ENCODE results near the gene MAN2A1. TPM values are rescaled to one million over a fixed set of nuclear protein-coding genes. Genes with fewer than 3 reads are reported as not detected.

Gene MAN2A1
- polyA plus RNA-seq, 3 donors, result 17.0 to 23.0 (median 20.1) TPM

DNA sequence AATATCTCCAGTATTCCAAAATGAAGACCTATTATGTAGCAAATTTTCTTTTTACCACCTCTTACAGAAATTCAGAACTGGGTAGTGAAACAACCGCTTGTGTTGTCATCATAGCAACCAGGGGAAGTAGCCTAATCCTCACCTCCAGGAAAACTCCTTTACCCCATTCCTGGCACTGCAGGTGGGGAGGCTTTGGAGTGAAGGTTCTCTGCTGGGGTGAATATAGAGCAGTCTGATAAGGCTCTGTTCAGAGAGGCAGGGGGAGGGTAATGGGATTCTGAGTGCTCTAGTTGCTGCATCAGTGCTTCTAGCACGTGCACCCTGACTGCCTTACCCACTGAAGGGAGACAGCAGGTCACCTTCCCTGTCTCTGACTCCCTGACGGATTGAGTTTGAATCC is 116.2 kb downstream of the MAN2A1 start:
- Histone ChIP-seq H3K27ac (ENCODE audit: low read depth in 1 of 2, low read length in 2 of 2) (no peak overlapping the region), H3K27me3 (ENCODE audit: control insufficient read depth in 2 of 2, insufficient read depth in 2 of 2, low read length in 2 of 2) (no peaks in the 10 kb centered on the region), H3K9ac (ENCODE audit: insufficient read depth, low read length, poor library complexity, severe bottlenecking) (no peak overlapping the region), H2AFZ (ENCODE audit: insufficient read depth, low read depth, low read length, poor library complexity, severe bottlenecking) (no peak overlapping the region), H4K20me1 (ENCODE audit: insufficient read depth, low read length) (no peaks in the 10 kb centered on the region), H3K4me1 (ENCODE audit: control insufficient read depth in 1 of 2, insufficient read depth in 2 of 2, low read length in 2 of 2) (no peaks in the 10 kb centered on the region), H3K36me3 (replicated peaks in 1 of 2; ENCODE audit: control insufficient read depth in 1 of 2, insufficient read depth in 2 of 2, low read length in 2 of 2) (peaks cover 33 to 59% of the 10 kb centered on the region in 2 donors), H3K4me3 (replicated peaks in 1 of 3; ENCODE audit: low read depth in 2 of 3, low read length in 3 of 3) (no peak overlapping the region), H3K9me3 (replicated peaks in 1 of 2; ENCODE audit: control insufficient read depth in 1 of 2, insufficient read depth in 1 of 2, low read length in 2 of 2) (no peaks in the 10 kb centered on the region), H3K79me2 (ENCODE audit: insufficient read depth, low read length) (no peaks in the 10 kb centered on the region), H3K4me2 (replicated peaks; ENCODE audit: extremely low read depth, low read length, poor library complexity, severe bottlenecking) (no peak overlapping the region)
- Mint-ChIP-seq H3K4me3 (no peak overlapping the region), H3K4me1 (no peaks in the 10 kb centered on the region), H3K36me3 (peaks cover 44 to 59% of the 10 kb centered on the region in 2 donors), H3K27me3 (ENCODE audit: low read depth in 3 of 3) (no peaks in the 10 kb centered on the region), H3K9me3 (peaks cover 0 to 4% (median 2%) of the 10 kb centered on the region in 7 donors), H3K27ac (peak overlapping the region in 1 of 7 donors; percentile 8)
- TF ChIP-seq, protein P1, sequence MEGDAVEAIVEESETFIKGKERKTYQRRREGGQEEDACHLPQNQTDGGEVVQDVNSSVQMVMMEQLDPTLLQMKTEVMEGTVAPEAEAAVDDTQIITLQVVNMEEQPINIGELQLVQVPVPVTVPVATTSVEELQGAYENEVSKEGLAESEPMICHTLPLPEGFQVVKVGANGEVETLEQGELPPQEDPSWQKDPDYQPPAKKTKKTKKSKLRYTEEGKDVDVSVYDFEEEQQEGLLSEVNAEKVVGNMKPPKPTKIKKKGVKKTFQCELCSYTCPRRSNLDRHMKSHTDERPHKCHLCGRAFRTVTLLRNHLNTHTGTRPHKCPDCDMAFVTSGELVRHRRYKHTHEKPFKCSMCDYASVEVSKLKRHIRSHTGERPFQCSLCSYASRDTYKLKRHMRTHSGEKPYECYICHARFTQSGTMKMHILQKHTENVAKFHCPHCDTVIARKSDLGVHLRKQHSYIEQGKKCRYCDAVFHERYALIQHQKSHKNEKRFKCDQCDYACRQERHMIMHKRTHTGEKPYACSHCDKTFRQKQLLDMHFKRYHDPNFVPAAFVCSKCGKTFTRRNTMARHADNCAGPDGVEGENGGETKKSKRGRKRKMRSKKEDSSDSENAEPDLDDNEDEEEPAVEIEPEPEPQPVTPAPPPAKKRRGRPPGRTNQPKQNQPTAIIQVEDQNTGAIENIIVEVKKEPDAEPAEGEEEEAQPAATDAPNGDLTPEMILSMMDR (IDR thresholded peaks at IDR 0.05), result no peak
- no peak for DNase-seq
- WGBS (ENCODE audit: insufficient coverage), result 100% methylated on average over 1 of the region's 3 CpGs
- intact Hi-C loops (cut with micrococcal nuclease), result no loop called here

DNA sequence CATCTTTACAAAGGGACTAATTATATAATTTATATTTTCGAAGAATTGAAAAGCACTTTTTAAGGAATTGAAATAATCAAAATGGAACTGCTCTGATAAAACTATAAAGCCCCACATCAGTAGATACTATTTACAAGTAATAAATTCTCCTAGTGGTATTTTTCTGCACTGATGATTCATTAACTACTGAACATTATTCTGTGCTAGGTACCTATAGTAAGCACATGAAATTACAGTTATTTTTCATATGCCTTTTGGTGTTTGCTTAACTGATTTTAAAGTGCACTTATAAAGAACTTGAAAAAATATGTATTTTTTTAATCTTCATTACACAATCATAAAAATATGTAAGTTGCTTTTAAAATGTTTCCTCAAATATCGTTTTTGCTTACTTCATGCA is 123.0 kb downstream of the MAN2A1 start:
- H3K9me3 Mint-ChIP-seq, result peaks cover 0 to 4% (median 0%) of the 10 kb centered on the region in 7 donors
- TF ChIP-seq, protein P1 (IDR thresholded peaks at IDR 0.05), result no peak

More for the DNA sequence above, 123.0 kb downstream of the MAN2A1 start:
- no peaks in the 10 kb centered on the region for H3K4me1 Mint-ChIP-seq
- Histone ChIP-seq H3K36me3 (replicated peaks in 1 of 2; ENCODE audit: control insufficient read depth in 1 of 2, insufficient read depth in 2 of 2, low read length in 2 of 2) (peaks cover 28 to 79% of the 10 kb centered on the region in 2 donors), H3K27ac (ENCODE audit: low read depth in 1 of 2, low read length in 2 of 2) (no peak overlapping the region), H4K20me1 (ENCODE audit: insufficient read depth, low read length) (no peaks in the 10 kb centered on the region), H3K4me2 (replicated peaks; ENCODE audit: extremely low read depth, low read length, poor library complexity, severe bottlenecking) (no peak overlapping the region), H3K9ac (ENCODE audit: insufficient read depth, low read length, poor library complexity, severe bottlenecking) (no peak overlapping the region), H3K27me3 (ENCODE audit: control insufficient read depth in 2 of 2, insufficient read depth in 2 of 2, low read length in 2 of 2) (no peaks in the 10 kb centered on the region), H3K4me1 (ENCODE audit: control insufficient read depth in 1 of 2, insufficient read depth in 2 of 2, low read length in 2 of 2) (no peaks in the 10 kb centered on the region), H3K9me3 (replicated peaks in 1 of 2; ENCODE audit: control insufficient read depth in 1 of 2, insufficient read depth in 1 of 2, low read length in 2 of 2) (no peaks in the 10 kb centered on the region), H3K79me2 (ENCODE audit: insufficient read depth, low read length) (no peaks in the 10 kb centered on the region), H3K4me3 (replicated peaks in 1 of 3; ENCODE audit: low read depth in 2 of 3, low read length in 3 of 3) (no peak overlapping the region), H2AFZ (ENCODE audit: insufficient read depth, low read depth, low read length, poor library complexity, severe bottlenecking) (no peak overlapping the region)
- H3K27me3 Mint-ChIP-seq (ENCODE audit: low read depth in 3 of 3), result no peaks in the 10 kb centered on the region
- H3K36me3 Mint-ChIP-seq, result peaks cover 55 to 61% of the 10 kb centered on the region in 2 donors
- no peak for DNase-seq
- no CpG with 5 or more reads among the region's 2 CpGs for WGBS (ENCODE audit: insufficient coverage)
- intact Hi-C loops (cut with micrococcal nuclease), result no loop called here
- H3K27ac Mint-ChIP-seq, result no peak overlapping the region
- no peak overlapping the region for H3K4me3 Mint-ChIP-seq
